GM21367 (cell line): ENCODE measurements around the gene POU3F2.

Experiments
- ATAC-seq: cut with Tn5 transposase; IDR thresholded peaks from one replicate; pipeline ENCODE4 v1.9.1; 2021; ENCODE audit not compliant: unreplicated experiment

Gene POU3F2

DNA sequence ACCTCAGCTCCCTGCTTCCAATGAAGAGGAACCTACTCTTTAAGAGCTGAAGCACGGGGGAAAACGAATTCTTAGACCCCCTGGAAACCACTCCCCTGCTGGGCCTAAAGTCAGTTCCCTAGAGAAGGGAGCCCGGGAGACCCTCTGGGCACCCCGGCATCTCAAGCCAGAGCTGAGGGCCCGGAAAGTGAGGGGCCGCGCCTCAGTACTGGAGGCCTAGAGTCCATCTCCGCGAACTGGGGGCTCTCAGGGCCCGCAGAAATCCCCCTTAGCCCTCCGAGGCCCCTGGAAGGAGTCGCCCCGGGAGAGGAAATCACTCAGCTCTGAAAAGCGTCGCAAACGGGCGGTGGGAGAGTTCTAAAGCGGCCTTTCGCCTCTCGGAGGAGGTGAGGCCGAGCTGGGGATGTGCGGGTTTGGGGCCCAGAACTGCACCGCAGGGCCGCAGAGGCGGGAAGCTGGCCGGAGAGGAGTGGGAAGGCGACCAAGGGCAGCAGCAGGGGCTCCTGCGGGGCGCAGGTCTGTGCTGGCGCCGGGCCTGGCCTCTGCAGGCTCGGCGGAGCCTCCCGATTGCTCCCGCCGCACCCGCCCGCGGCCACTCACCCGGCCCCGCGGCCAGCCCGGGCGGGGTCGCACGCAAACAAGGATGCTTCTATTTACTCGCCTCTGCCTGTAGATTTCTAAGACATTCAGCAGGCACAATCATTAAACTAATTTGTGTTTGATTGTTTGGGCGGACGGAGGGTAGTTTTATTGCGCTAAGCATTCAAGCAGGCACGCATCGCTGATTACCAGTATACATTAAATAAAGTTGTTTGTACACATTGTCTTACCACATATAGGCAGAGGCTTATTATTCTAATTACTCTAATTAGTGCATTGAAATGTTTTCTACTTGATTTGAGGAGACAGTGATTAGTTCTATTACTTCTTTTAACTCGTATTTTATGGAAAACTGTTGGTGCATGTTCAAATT lies 9.2 kb downstream of the POU3F2 start:
- ATAC-seq, result no peak

DNA sequence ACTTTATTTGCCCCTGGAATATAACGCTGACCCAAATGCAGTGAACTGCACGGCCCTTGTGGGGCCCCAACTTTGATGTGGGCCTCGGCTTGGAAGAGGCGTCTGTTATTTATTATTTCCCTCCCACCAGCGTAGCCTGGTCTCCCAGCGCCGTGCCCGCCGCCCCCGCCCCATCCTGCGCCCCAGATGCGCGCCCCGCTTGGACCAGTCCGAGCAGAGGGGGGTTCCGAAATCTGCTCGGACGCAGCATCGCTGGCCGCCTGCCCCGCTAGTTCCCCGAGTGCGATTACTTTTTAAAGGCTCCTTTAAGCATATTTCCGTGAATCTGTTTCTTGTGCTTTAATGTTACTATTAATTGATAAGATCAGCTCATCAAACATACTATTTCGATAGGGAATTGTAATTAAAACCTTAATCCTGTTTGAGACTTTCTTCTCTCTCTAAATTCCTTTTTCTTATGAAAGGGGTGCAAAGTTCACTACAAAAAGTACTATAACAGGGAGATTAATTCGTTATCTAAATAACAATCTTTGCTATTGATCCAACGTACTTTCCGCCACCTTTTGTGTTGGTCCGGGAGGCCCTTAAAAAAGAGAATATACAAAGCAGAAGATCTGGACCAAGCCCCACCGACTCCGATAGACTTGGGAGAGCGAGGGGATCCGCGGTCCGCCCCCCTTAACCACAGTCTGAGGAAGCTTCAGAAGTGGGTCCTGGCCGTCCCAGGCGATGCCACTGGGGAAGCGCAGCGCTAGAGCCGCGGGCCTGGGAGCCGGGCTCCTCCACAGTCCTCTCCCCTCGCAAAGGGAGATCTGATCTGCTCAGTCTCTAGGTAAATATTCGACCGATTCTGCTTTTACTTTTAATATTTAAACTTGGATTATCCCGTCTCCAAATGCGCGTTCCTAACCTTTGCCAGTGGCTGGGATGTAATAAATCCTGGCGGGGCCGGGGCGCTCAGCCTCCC lies 10.2 kb downstream of the POU3F2 start:
- ATAC-seq, result no peak

DNA sequence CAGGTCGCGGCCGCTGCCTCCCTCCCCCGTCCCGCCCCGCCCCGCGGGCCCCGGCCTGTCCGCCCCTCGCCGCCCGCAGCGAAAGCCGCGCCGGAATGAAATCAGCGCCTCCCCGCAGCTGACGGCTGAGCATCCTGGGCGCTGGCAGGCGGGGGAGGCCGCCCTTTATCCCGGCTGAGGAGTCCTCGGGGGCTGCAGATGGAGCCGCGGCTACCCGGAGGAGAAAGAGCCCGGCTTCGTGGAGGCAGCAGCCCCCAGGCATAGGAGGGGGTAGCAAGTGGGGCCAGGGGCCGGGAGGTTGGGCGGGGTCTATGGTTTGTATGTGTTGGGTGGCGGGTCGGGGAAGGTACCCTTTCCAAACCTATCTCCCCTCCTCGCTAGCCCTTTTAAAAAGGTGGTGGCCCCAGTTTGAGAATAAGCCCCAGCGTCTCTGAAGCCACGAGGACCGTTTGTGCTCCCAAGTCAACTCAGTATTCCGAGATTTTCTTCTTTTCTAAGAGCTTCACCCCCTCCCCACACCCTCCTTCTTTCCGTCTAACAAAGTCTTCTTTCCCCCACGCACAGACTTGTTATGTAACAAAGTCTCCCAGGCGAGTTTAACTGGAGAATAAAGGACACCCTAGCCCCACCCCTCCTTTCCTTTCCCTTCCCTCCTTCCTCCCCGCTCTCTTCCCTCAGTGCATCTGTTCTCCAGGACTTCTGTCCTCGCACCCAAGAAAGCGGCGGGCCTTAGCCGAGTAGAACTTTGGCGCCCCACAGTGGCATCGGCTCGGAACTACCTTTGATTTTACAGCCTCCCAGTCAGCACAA lies 11.0 kb downstream of the POU3F2 start:
- ATAC-seq, result peak; percentile 75

DNA sequence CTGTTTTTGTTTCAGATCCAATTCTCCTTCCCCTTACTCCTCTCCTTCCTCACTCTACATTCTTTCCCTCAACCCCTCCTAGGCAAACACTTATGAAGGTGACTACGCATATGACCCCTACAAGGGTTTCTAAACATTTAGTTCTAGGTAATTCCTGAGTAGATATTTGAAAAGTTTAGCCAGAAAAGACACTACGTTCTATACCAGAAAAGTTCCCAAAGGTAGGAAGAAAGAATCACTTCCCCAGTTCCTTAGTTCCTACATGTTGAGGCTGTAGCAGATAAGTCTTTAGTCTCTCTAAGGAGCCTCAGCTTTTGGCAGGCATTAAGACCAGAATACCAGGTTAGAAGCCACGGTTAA lies 11.6 kb downstream of the POU3F2 start:
- no peak for ATAC-seq

DNA sequence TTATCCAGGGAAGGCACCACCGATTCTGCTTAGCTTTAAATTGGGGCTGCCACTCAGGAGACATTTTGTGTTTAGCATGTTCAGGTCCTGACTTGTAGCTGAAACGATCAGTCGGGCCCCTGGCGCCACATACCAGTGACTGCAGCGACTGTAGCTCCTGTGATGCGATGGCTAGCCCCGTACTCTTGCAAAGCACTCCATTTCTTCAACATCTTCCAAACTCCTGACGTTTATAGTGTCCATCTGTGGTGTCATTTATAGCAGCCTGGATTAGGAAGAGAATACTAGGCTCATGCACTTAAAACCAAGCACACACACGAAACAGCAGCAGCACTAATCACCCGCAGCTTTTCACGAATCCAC lies 13.0 kb downstream of the POU3F2 start:
- ATAC-seq, result no peak

GRCh38 chr6:98847779-98848538 lies 13.6 kb downstream of the POU3F2 start:
- ATAC-seq, result peak; percentile 57

GRCh38 chr6:98848539-98849242 lies 14.3 kb downstream of the POU3F2 start:
- ATAC-seq, result no peak

DNA sequence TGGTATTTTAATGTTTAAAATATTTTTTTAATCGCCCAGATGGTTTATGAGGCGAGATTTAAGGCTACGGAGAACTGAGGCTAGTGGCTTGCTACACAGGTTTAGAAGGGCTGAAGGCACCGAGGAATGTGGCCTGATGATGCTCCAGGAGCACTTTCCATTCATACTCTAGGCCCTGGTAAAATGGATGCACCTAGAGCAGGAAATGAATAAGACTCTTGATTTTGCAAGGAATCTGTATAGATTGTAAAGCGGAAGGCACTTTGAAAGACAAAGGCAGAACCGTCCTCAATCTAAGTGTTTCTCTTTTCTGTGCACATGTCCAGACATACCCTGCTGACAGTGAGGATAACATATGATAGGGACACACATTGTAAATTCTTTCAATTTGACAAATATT lies 30.1 kb downstream of the POU3F2 start:
- ATAC-seq, result no peak

GRCh38 chr6:98871057-98871456 lies 36.7 kb downstream of the POU3F2 start:
- ATAC-seq, result no peak

DNA sequence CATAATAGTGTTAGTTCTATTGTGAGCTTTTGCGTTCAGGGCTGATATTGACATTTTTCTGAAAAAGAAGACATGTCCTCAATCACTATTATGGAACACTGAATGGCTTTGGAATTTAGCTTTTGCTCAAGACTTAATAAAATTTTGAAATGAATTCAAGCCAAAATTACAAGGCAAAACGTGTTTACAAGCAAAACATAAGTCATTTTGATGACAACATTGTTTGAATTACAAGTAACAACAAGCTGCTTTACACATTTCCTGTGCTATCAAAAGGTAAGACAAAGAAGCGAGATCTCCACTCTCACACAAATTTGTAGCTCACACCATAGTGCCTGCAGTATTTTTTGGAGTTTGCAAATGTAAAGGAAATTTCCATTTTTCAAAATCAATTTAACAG lies 37.4 kb downstream of the POU3F2 start:
- no peak for ATAC-seq

- ATAC-seq, result no peak
Measured at GRCh38 chr6:98875375-98875774, 41.0 kb downstream of the POU3F2 start.

GRCh38 chr6:98877250-98877649 lies 42.9 kb downstream of the POU3F2 start:
- ATAC-seq, result no peak

- ATAC-seq, result peak; percentile 92
Measured at GRCh38 chr6:98880486-98880885, 46.1 kb downstream of the POU3F2 start.

- no peak for ATAC-seq
Measured at GRCh38 chr6:98885330-98885729, 51.0 kb downstream of the POU3F2 start.

GRCh38 chr6:98887650-98888049 lies 53.3 kb downstream of the POU3F2 start:
- ATAC-seq, result no peak
